ENCODE results near the gene CLDN14.

The CLDN14 gene

GRCh38 chr21:36479415-36480402 lies at the start of gene CLDN14:
CLDN14 (minus strand) TSS chr21:36480122; CDS start chr21:36461695, 18,427 bp downstream.
- DNase-seq (ENCODE audit: low read depth), result no peak

GRCh38 chr21:36528716-36529115 lies 48.8 kb upstream of the CLDN14 start:
- no peak for DNase-seq (ENCODE audit: low read depth)

- no peak for DNase-seq (ENCODE audit: low read depth)
Observed at GRCh38 chr21:36527317-36527716, 47.4 kb upstream of the CLDN14 start.

- DNase-seq (ENCODE audit: low read depth), result no peak
Observed at GRCh38 chr21:36526104-36526503, 46.2 kb upstream of the CLDN14 start.

GRCh38 chr21:36524477-36524876 lies 44.6 kb upstream of the CLDN14 start:
- DNase-seq (ENCODE audit: low read depth), result no peak

GRCh38 chr21:36522219-36522808 lies 42.4 kb upstream of the CLDN14 start:
- no peak for DNase-seq (ENCODE audit: low read depth)

- DNase-seq (ENCODE audit: low read depth), result no peak
Observed at GRCh38 chr21:36518883-36519492, 39.1 kb upstream of the CLDN14 start.

GRCh38 chr21:36517366-36518075 lies 37.6 kb upstream of the CLDN14 start:
- no peak for DNase-seq (ENCODE audit: low read depth)

- DNase-seq (ENCODE audit: low read depth), result no peak
Observed at GRCh38 chr21:36516281-36516680, 36.4 kb upstream of the CLDN14 start.

- no peak for DNase-seq (ENCODE audit: low read depth)
Observed at GRCh38 chr21:36513430-36513829, 33.5 kb upstream of the CLDN14 start.

GRCh38 chr21:36512971-36513370 lies 33.0 kb upstream of the CLDN14 start:
- no peak for DNase-seq (ENCODE audit: low read depth)

- no peak for DNase-seq (ENCODE audit: low read depth)
Observed at GRCh38 chr21:36511484-36512220, 31.7 kb upstream of the CLDN14 start.

- no peak for DNase-seq (ENCODE audit: low read depth)
Observed at GRCh38 chr21:36510911-36511310, 31.0 kb upstream of the CLDN14 start.

GRCh38 chr21:36509973-36510664 lies 30.2 kb upstream of the CLDN14 start:
- no peak for DNase-seq (ENCODE audit: low read depth)

GRCh38 chr21:36508948-36509347 lies 29.0 kb upstream of the CLDN14 start:
- DNase-seq (ENCODE audit: low read depth), result no peak

- DNase-seq (ENCODE audit: low read depth), result no peak
Observed at GRCh38 chr21:36507397-36508018, 27.6 kb upstream of the CLDN14 start.

GRCh38 chr21:36506482-36506881 lies 26.6 kb upstream of the CLDN14 start:
- DNase-seq (ENCODE audit: low read depth), result no peak

- DNase-seq (ENCODE audit: low read depth), result no peak
Observed at GRCh38 chr21:36504067-36505058, 24.4 kb upstream of the CLDN14 start.

GRCh38 chr21:36502365-36502764 lies 22.4 kb upstream of the CLDN14 start:
- no peak for DNase-seq (ENCODE audit: low read depth)

Data from GM04503 (cell line).